GM19351 (cell line): ENCODE measurements around the gene LMO1.

Source experiments
- ATAC-seq: cut with Tn5 transposase; IDR thresholded peaks from one replicate; pipeline ENCODE4 v1.9.1; 2021; ENCODE audit warnings: mild to moderate bottlenecking, moderate library complexity; ENCODE audit not compliant: unreplicated experiment

LMO1 gene

GRCh38 chr11:8229299-8230177 is 34.1 kb downstream of the LMO1 start:
- no peak for ATAC-seq

- ATAC-seq: no peak
These were observed 35.4 kb downstream of the LMO1 start for GRCh38 chr11:8228231-8228630.

GRCh38 chr11:8227156-8228152 is 36.2 kb downstream of the LMO1 start:
- ATAC-seq: no peak

GRCh38 chr11:8225589-8226036 is 38.1 kb downstream of the LMO1 start:
- no peak for ATAC-seq

GRCh38 chr11:8224711-8225110 is 39.0 kb downstream of the LMO1 start:
- no peak for ATAC-seq

GRCh38 chr11:8224161-8224591 is 39.5 kb downstream of the LMO1 start:
- ATAC-seq: no peak

- ATAC-seq: no peak
These were observed 40.2 kb downstream of the LMO1 start for GRCh38 chr11:8223513-8223900.

GRCh38 chr11:8222820-8223512 is 40.7 kb downstream of the LMO1 start:
- no peak for ATAC-seq

GRCh38 chr11:8221917-8222495 is 41.7 kb downstream of the LMO1 start:
- ATAC-seq: no peak

- no peak for ATAC-seq
These were observed 42.5 kb downstream of the LMO1 start for GRCh38 chr11:8221046-8221723.

- ATAC-seq: no peak
These were observed 43.2 kb downstream of the LMO1 start for GRCh38 chr11:8220261-8221045.

GRCh38 chr11:8219257-8220021 is 44.2 kb downstream of the LMO1 start:
- peak; percentile 81 for ATAC-seq

- ATAC-seq: no peak
These were observed 44.8 kb downstream of the LMO1 start for GRCh38 chr11:8218840-8219239.

- no peak for ATAC-seq
These were observed 45.3 kb downstream of the LMO1 start for GRCh38 chr11:8218409-8218808.

- no peak for ATAC-seq
These were observed 45.8 kb downstream of the LMO1 start for GRCh38 chr11:8217926-8218325.

- ATAC-seq: no peak
These were observed 46.5 kb downstream of the LMO1 start for GRCh38 chr11:8217136-8217535.

- no peak for ATAC-seq
These were observed 50.3 kb downstream of the LMO1 start for GRCh38 chr11:8213376-8213775.

GRCh38 chr11:8209208-8209807 is 54.4 kb downstream of the LMO1 start:
- ATAC-seq: no peak
